HG02943 (cell line): Measurements from ENCODE around the gene HNRNPL.
"Not testable (repeated sequence)": the region's sequence is repeated elsewhere in the genome, so short reads cannot be mapped to it uniquely, and the experiment has no call there.

Source experiments
- ATAC-seq: cut with Tn5 transposase; IDR thresholded peaks from one replicate; pipeline ENCODE4 v1.9.1; 2021; ENCODE audit warnings: mild to moderate bottlenecking, low read depth, moderate library complexity; ENCODE audit not compliant: unreplicated experiment

Gene HNRNPL

GRCh38 chr19:38849860-38850435, at the start of gene HNRNPL:
Gene HNRNPL (minus strand): TSS chr19:38849986. CDS start chr19:38849966, 20 bp downstream.
- ATAC-seq, result peak; percentile 52

GRCh38 chr19:38898788-38899446, 49.1 kb upstream of the HNRNPL start:
- no peak for ATAC-seq

GRCh38 chr19:38894968-38895367, 45.2 kb upstream of the HNRNPL start:
- ATAC-seq, result no peak

GRCh38 chr19:38893341-38893771, 43.6 kb upstream of the HNRNPL start:
- ATAC-seq, result no peak

- no peak for ATAC-seq
These were observed 43.1 kb upstream of the HNRNPL start for GRCh38 chr19:38892841-38893240.

GRCh38 chr19:38891771-38892170, 42.0 kb upstream of the HNRNPL start:
- no peak for ATAC-seq

- ATAC-seq, result no peak
These were observed 40.9 kb upstream of the HNRNPL start for GRCh38 chr19:38890686-38891085.

- ATAC-seq, result no peak
These were observed 40.0 kb upstream of the HNRNPL start for GRCh38 chr19:38889803-38890202.

GRCh38 chr19:38888876-38889275, 39.1 kb upstream of the HNRNPL start:
- no peak for ATAC-seq

GRCh38 chr19:38884691-38885090, 34.9 kb upstream of the HNRNPL start:
- ATAC-seq, result not testable (repeated sequence)

GRCh38 chr19:38883286-38883685, 33.5 kb upstream of the HNRNPL start:
- ATAC-seq, result no peak

GRCh38 chr19:38880882-38881609, 31.3 kb upstream of the HNRNPL start:
- no peak for ATAC-seq

- no peak for ATAC-seq
These were observed 30.5 kb upstream of the HNRNPL start for GRCh38 chr19:38880076-38880881.

GRCh38 chr19:38879400-38879751, 29.6 kb upstream of the HNRNPL start:
- no peak for ATAC-seq

GRCh38 chr19:38878575-38879399, 29.0 kb upstream of the HNRNPL start:
- ATAC-seq, result no peak

- no peak for ATAC-seq
These were observed 28.2 kb upstream of the HNRNPL start, which contains the start of gene RINL for GRCh38 chr19:38877781-38878574. Gene RINL (minus strand): TSS chr19:38878275. CDS start chr19:38876742, 1,533 bp downstream.

GRCh38 chr19:38875656-38876395, 26.0 kb upstream of the HNRNPL start:
- ATAC-seq, result no peak

GRCh38 chr19:38873400-38873799, 23.6 kb upstream of the HNRNPL start:
- ATAC-seq, result not testable (repeated sequence)
